ENCODE measurements around the gene COQ8B.

COQ8B gene

DNA sequence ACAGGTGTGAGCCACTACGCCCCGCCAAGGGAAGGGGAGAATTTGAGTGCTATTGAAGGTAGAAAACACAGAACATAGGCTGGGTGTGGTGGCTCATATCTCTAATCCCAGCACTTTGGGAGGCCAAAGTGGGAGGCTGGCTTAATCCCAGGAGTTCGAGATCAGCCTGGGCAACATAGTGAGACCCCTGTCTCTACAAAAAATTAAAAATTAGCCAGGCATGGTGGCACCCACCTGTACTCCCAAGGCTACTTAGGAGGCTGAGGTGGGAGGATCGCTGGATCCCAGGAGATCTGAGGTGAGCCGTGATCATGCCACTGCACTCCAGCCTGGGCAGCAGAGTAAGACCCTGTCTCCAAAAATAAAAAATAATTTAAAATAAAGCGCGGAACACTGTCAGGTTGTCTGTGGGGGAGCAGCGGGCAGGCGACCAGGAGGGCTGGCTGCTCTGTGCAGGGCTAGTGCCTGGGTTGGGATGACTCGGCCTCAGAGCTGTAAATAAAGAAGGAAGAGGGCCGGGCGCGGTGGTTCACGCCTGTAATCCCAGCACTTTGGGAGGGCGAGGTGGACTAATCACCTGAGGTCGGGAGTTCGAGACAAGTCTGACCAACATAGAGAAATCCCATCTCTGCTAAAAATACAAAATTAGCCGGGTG is 74.5 kb downstream of the COQ8B start:
- DNase-seq (ENCODE audit: extremely low read depth in 1 of 2, low read depth in 1 of 2): no peak

Measured in stimulated activated CD8-positive, alpha-beta memory T cell treated with anti-CD3 and anti-CD28 coated beads, Interleukin-7, amount 100 ng/mL, for 48 hours (primary cell).